ENCODE measurements around the gene PRUNE2. TPM values are rescaled to one million over a fixed set of nuclear protein-coding genes. Genes with fewer than 3 reads are reported as not detected.
"Not testable (repeated sequence)": the region's sequence is repeated elsewhere in the genome, so short reads cannot be mapped to it uniquely, and the experiment has no call there.

PRUNE2 gene
- total RNA-seq, 1 donor from 2014 or later: 10.2 TPM

DNA sequence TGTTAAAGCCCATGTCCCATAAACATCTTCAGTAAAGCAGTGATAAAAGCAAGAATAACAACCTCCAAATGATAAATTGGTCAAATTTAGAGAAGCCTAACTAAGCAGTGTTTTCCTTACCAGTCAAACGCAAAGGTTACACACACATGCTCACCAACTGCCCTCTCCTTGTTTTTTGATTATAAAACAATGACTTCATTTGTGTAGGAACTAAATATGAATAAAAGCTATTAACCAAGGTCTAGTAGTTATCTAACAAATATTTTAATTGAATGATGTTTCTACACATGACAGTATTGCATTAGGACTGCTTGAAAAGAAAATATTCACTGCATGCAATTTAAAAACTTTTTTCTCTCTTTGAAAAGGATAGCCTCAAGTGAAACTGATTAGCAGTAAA lies 105.0 kb downstream of the PRUNE2 start:
- DNase-seq (ENCODE audit: low spot score in 2 of 2) (no peak), FAIRE-seq (no peak)

DNA sequence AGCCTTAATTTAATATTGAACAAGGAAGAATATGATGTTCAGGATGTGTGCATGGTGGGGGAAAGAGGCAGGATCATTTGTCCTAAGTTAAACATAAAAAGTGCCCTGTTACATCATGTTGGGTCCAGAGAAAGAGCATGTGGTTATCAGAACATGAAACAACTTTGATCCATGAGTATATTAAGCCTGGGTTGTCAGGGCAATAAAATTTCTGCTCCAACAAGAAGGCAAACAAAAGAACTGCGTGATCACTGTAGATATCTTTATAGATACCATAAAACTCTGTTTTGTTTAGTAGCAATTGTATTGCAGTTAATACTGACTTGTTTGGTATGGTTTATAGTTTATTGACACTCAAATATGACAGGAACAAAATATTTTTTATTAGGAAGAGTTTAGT lies 106.4 kb downstream of the PRUNE2 start:
- DNase-seq (ENCODE audit: low spot score in 2 of 2): no peak
- FAIRE-seq: no peak

DNA sequence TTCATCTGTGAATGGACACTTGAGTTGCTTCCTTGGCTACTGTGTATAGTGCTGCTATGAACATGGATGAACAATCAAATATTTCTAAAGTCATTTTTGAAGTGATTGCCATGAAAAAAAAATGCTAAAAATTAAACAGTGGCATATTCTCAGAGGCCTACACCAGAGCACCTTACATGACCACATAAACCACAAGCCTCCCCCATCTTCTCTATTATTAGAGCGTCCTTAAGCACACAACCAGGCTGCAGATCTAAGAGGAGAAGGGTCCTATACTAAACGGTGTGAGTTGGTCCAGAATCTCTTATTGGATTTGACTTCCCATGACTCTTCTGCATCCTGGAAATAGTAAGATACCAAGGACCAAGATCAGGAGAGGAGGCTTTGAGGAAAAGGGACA lies 107.4 kb downstream of the PRUNE2 start:
- FAIRE-seq (no peak), DNase-seq (ENCODE audit: low spot score in 2 of 2) (no peak)

DNA sequence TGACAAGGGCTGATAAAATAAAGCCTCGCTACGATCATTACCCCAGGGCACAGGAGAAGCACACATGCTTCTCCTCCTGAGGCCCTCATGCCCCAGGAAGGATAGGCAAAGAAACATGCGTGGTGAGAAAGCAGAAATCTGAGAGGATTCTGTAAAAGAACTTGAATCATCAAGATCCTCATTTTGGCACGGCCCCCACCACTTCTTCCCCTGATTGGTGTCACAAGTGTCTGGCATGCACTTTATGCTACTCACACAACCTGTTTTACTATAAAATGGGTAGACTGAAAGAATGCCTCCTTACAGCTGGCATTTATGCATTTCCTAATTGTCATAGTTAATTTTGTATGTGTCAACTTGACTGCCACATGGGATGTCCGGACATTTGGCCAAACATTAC lies 109.6 kb downstream of the PRUNE2 start:
- no peak for FAIRE-seq
- no peak for DNase-seq (ENCODE audit: low spot score in 2 of 2)

DNA sequence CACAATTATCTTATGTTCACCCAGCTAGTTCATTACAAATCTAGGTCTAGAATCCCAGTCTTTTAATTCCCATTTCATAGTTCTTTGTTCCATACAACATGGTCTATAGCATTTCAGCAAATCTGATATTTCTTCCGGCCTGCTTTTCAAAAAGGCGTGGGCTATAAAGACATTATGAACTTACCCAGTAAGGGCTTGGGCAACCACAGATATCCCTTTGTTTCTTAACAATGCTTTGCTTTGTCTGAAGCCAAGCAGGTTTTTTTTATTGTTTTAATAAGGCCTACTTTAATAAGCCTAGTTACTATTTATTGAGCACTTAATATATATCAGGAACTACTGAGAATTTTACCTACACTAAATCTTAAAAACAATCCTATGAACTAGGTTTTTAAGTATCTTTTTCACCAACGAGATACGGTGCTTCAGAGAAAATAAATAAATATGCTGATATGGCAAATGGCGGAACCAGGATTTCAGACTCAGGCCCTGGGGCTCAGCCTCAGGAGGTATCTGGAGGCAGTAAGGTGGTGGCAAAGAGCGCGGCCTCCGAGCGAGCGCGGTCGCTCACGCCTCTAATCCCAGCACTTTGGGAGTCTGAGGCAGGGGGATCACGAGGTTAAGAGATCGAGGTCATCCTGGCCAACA lies 112.0 kb downstream of the PRUNE2 start:
- DNase-seq (ENCODE audit: low spot score in 2 of 2): no peak
- FAIRE-seq: no peak

DNA sequence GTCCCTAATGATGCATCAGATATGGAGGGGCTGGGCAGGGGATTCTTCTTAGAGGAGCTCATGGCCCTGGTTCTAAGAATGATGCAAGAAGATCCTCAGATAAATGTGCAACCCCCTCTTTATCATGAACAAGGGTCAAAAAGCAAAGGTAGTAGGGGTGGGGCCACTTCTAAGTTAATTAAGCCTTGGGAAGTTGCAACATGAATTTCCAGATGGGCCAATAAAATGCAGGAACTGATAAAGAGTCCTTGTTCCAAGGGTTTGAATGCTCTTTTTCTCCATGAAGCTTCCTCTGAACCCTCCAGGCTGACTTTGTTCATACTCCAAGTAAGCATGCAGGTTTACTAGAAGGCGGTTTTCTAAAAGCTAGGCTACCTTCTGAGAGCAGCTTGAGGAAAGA lies 116.1 kb downstream of the PRUNE2 start:
- DNase-seq (ENCODE audit: low spot score in 2 of 2) (no peak), FAIRE-seq (no peak)

DNA sequence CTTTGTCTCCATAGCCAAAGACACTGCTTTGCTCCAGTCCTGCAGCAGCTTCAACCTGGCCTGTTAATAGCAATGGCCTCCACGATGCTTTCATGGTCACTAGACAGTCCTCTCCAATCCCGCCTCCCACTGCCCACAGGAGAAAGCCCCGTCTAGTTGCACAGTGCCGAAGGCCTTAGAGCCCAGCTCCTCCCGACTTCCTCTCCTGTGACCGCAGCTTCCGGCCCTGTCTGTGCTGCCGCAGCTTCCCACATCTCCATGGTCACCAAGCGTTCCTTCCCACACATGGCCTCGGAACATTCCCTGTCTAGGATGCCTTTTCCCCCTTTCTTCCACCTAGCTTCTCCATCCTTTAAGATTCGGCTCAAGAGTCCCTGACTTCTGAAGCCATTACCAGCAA lies 118.2 kb downstream of the PRUNE2 start:
- FAIRE-seq: no peak

DNA sequence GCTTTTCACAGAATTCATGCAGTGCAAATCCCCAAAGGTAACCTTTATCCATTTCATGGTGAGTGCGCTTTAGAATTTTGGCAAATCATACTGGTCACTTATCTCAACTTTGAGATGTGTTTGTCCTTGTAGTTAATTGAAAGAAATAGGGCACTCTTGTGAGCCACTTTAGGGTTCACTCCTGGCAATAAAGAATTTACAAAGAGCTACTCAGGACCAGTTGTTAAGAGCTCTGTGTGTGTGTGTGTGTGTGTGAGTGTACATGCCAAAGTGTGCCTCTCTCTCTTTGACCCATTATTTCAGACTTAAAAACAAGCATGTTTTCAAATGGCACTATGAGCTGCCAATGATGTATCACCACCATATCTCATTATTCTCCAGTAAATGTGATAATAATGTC lies 120.4 kb downstream of the PRUNE2 start:
- no peak for DNase-seq (ENCODE audit: low spot score in 2 of 2)

More for the DNA sequence above, 118.2 kb downstream of the PRUNE2 start:
- no peak for DNase-seq (ENCODE audit: low spot score in 2 of 2)

DNA sequence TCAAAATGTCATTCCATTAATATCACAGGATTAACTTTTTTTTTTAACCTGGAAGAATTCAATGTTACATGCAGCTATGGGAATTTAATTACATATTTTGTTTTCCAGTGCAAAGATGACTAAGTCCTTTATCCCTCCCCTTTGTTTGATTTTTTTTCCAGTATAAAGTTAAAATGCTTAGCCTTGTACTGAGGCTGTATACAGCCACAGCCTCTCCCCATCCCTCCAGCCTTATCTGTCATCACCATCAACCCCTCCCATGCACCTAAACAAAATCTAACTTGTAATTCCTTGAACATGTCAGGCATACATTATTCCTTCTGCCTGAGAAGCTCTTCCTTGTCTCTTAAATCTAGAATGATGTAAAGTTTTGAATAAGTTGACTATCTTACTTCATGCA lies 121.0 kb downstream of the PRUNE2 start:
- FAIRE-seq: no peak
- DNase-seq (ENCODE audit: low spot score in 2 of 2): no peak

More for the DNA sequence above, 120.4 kb downstream of the PRUNE2 start:
- FAIRE-seq: no peak

DNA sequence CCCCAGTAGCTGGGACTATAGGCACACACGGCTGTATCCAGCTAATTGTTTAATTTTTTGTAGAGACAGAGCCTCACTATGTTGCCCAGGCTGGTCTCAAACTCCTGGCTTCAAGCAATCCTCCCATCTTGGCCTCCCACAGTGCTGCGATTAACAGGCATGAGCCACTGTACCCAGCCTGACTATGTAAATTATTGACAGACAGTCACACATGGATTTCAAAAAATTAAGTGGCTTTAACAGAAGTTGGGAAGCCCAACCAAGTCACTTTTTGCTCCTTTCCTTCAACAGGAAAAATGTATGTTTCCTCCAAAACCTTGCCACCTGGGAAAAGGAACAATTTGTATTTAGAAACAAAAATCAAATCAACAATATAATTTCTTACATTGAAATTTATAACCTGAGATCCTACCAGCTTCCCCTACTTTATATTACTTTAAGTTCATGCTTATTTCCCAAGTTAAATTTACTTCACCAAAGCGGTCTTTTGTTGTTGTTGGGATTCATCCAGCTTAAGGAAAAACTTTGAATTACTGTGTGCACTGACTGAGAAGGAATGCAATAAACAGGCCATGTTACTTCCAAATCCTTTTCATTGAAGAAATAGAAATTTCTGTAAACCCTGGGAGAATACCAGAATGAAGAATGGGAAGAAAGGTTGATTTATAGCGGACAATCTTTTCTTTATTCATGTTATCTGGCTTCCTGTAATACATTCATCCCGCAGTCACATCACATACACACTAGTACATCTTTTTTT lies 133.0 kb downstream of the PRUNE2 start:
- DNase-seq (ENCODE audit: low spot score in 2 of 2): no peak
- no peak for FAIRE-seq

DNA sequence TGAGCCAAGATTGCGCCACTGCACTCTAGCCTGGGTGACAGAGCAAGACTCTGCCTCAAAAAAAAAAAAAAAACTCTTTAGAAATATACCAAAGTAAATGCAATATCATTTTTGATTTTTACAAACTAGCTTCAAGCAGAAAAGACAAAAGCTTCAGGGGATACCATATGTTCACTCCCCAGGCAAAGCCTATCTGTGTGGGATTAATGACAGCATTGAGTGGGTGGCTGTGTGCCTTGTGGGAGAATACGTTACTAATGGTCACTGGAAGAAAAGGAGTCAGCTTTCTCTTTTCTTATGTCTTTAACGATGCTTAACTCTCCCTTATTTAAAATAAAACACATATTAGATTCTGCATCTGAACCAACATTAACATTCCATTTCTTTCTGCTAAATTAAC lies 139.8 kb downstream of the PRUNE2 start:
- no peak for FAIRE-seq
- DNase-seq (ENCODE audit: low spot score in 2 of 2): peak in 1 of 2 donors; percentile 22

DNA sequence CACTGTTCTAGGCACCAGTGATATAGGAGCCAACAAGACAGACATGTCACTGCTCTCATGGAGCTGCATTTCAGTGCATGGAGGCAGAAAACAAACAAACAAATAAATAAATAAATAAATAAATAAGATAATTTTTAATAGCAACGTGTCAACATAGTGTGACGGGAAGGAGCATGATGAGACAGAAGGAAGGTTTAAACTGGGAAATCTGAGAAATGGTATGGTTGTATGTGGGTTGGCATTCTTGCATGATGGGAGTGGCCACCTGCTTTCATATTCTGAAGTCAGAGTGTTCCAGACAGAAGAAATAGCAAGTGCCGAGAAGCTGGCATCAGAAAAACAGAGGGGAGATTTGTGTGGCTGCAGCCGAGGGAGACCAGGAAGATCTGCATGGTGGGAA lies 141.8 kb downstream of the PRUNE2 start, which contains the start of gene PCA3:
Gene PCA3 (plus strand): TSS at position 301 of the 400 bp plus-strand sequence.
- no peak for FAIRE-seq
- no peak for DNase-seq (ENCODE audit: low spot score in 2 of 2)

DNA sequence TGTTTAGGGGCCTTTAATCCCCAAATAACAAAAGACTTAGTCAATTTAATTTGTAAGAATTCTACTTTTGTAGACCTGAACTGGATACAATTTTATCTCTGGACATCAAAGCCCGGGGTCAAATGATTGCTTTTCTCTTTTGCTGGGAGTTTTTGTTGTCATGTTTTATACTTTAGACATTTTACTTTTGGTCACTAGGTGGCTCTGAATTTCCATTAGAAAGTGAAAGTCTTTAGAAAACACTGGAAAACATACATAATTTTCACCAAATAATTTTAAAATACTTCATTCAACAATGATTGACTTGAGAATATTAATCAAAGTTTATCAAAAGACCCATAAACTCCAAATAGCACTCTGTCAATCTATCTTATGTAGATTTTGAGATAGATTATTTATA lies 144.5 kb downstream of the PRUNE2 start:
- no peak for DNase-seq (ENCODE audit: low spot score in 2 of 2)
- peak; percentile 77 for FAIRE-seq

DNA sequence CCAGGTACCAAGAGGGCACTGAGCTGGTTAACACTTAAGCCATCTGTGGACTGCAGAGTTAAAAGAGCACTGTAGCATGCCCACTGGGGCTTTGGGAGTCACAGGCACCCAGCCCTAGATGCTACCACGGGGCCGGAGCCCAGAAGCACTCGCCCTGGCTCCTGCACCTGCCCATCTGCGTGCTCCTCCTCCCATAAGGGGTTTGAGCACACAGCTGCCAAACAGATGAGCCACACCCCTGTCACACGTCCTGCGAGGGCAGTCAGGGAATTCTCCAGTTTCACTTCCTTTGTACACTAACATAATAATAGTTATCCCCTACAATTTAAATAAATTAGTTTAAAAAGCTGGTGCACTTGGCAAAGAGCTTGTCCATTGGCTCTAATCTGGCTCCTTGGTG lies 146.2 kb downstream of the PRUNE2 start:
- FAIRE-seq: no peak
- DNase-seq (ENCODE audit: low spot score in 2 of 2): no peak

DNA sequence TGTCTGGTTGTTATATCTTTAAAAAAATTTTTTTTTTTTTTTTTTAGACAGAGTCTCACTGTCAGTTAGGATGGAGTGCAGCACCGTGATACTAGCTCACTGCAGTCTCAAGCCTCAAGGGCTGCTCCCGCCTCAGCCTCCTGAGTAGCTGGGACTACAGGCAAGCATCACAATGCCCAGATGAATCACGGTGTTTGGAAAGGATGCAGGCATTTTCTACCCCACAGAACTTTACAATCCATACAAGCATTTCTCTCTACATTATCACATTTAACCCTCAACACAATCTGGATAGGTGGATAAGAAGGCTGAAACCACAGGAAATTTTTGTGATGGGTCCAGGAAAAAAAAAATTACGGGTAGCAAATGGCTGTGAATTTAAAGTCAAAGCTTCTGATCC lies 147.4 kb downstream of the PRUNE2 start:
- FAIRE-seq (no peak), DNase-seq (ENCODE audit: low spot score in 2 of 2) (no peak)

DNA sequence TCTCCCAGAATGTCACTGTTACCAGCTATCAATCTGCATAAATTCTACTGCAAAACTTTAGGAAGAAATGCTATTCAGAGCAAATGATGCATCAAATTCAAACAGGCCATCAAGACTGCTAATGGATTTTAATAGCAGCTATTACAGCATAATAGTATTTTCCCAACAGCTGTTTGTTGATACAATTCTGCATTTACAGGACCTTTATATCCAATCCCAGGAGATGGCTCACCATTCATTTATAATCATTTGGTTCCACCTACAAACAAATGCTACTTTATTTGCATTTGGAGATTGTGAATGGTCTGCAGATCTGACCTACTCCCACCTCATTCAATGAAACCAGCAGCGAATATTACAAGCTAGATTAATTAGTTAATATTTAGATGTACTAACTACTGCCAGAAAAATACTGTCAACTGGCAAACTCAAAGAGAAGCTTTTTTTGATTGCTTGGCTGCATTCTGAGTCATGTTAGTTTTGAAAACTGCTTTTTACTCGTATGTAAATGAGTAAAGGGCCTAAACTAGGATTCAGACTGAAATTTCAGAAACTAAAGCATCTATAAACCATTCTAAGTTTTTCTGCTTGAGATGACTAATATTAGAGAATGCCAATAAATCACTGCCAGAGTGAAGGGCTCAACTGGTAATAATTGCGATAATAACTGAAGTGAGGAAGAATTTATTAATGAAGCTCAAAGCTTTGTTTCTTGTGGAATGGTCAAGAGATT lies 148.8 kb downstream of the PRUNE2 start:
- no peak for DNase-seq (ENCODE audit: low spot score in 2 of 2)

DNA sequence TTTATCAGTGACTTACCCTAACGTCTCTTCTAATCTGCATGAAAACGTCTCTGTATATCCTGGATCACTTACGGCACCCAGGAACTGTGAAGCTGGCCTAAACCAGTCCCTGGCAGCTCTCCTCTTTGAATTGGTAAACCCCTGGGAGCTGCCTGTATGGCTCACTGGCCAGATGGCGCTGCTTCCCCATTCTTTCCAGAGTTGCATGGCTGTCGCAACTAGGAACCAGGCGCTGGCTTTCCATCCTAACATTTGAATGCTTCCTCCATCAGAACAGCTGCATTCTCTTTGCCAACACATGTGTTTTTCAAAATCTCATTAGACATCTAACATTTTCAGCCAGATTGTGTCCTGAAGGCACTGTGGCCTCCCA lies 149.7 kb downstream of the PRUNE2 start:
- DNase-seq (ENCODE audit: low spot score in 2 of 2) (peak in 1 of 2 donors; percentile 20), FAIRE-seq (no peak)

More for the DNA sequence above, 148.8 kb downstream of the PRUNE2 start:
- no peak for FAIRE-seq

DNA sequence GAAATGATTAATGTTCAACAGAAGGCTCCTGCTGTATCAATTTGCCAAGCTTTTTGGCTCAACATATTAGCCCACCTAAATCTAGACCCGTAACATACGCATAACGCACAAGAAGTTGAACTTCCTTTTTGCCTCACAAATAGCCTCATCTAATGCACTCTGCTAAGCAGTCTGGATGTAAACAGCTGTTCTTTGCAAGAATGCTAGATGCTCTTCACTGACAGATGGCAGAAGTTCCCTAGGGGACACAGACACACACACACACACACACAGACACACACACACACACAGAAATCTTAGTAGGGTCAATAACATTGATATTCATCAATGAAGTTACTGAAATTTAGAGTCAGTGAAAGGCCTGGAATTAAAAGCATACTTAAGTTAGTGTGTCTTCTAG lies 154.9 kb downstream of the PRUNE2 start:
- FAIRE-seq (no peak), DNase-seq (ENCODE audit: low spot score in 2 of 2) (no peak)

DNA sequence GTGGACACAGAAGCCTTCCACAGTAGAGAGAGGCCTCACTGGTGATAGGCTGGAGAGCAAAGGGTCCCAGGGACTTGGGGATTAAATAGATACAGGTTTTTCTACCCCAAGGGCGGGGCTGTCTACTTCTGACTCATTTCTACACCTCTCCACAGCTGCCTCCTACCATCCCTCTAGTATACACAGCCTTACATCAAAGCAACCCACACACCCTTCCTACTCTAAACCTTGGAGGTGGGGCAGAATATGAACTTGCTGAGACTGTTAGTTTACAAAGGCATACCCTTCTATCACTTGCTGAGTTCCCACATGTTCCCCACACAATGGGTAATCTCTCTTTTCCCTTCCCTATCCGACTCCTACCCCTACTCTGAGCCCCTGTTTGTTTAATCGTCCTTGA lies 161.6 kb downstream of the PRUNE2 start:
- FAIRE-seq (no peak), DNase-seq (ENCODE audit: low spot score in 2 of 2) (no peak)

DNA sequence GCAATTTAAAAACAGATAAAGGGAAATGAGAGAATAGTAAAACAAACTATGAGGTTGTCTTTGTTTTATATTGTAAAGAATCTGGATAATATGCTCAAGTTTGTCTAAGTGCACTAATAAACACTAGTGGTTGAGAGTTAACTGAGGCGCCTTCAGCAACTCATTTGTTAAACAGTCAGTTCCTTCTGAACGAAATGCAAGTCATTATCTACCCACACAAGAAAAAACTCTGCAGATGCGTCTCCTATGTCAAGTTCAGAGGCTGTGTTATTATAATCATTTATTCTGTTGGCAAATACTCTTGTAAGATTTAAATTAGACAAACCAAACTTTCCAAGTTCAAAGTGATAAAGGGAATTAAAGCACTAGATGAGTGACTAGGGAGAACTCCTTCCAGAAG lies 162.0 kb downstream of the PRUNE2 start:
- no peak for FAIRE-seq
- DNase-seq (ENCODE audit: low spot score in 2 of 2): no peak

DNA sequence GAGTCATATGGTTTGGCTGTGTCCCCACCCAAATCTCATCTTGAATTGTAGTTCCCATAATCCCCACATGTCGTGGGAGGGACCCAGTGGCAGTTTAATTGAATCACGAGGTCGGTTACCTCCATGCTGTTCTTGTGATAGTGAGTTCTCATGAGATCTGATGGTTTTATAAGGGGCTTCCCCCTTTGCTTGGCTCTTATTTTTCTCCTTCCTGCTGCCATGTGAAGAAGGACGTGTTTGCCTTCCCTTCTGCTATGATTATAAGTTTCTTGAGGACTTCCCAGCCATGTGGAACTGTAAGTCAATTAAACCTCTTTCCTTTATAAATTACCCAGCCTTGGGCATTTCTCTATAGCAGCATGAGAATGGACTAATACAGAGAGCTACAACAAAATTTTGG lies 163.0 kb downstream of the PRUNE2 start:
- DNase-seq (ENCODE audit: low spot score in 2 of 2); FAIRE-seq: not testable (repeated sequence)

All from frontal cortex (tissue), 4 donors.